ENCODE measurements around the gene ACP2. TPM values are rescaled to one million over a fixed set of nuclear protein-coding genes. Genes with fewer than 3 reads are reported as not detected.

ACP2 gene
- total and polyA plus RNA-seq, 9 of the 15 experiments (the other 6 are each of a cell fraction or from before 2014, with no cell fraction given) = 1.9 to 20.0 (median 11.6) TPM

- peaks cover 2% of the 10 kb centered on the region for H3K9me1 ChIP-seq (ENCODE audit: control insufficient read depth, insufficient read depth, low read length)
- no peaks in the 10 kb centered on the region for H3K4me1 ChIP-seq (replicated peaks in 1 of 2; ENCODE audit: control insufficient read depth in 2 of 2, insufficient read depth in 2 of 2, low read length in 2 of 2)
- no peak overlapping the region for H3K9ac ChIP-seq (ENCODE audit: insufficient read depth in 1 of 2, low read depth in 2 of 2, low read length in 2 of 2)
- intact Hi-C loops (cut with micrococcal nuclease) (no loop called here), in situ Hi-C loops (cut with MboI) (no loop called here)
- POLR2A ChIA-PET = interaction anchor here (1.1 kb wide), 1 partner anchor 11 kb away, joined by 3 read pairs; no protein-coding TSS in a partner anchor
- H3K27ac ChIP-seq (ENCODE audit: extremely low read depth, low read depth, low read length) = no peak overlapping the region
- H3K27me3 ChIP-seq (ENCODE audit: control insufficient read depth in 2 of 2, insufficient read depth in 2 of 2, low read length in 2 of 2) = no peaks in the 10 kb centered on the region
- TF ChIP-seq ZNF146 (CRISPR knock-in tag; IDR thresholded peaks at IDR 0.05; ENCODE audit: unreplicated experiment) (peak; percentile 55), ZNF224 (CRISPR knock-in tag; IDR thresholded peaks at IDR 0.05) (no peak)
- no peak for FAIRE-seq
- H2AFZ ChIP-seq (ENCODE audit: low read depth, low read length) = no peak overlapping the region
- H3K4me3 ChIP-seq = no peak overlapping the region
- ATAC-seq = no peak
- WGBS (ENCODE audit: insufficient coverage, low coverage, missing lambda C conversion rate) = 84% methylated on average over 7 of the region's 7 CpGs
- H3K4me2 ChIP-seq (ENCODE audit: insufficient read depth, low read length) = no peak overlapping the region
- CTCF ChIA-PET (ENCODE audit: low intra/inter-chr PET ratio) = interaction anchor here (0.6 kb wide), 1 partner anchor 384 kb away, joined by 3 read pairs; no protein-coding TSS in a partner anchor
- H3K9me3 ChIP-seq (replicated peaks; ENCODE audit: control insufficient read depth, insufficient read depth, low read depth, low read length) = no peaks in the 10 kb centered on the region
- DNase-seq (ENCODE audit: extremely low read depth in 1 of 4, low spot score in 3 of 4) = no peak
- BruUV-seq (replicated peaks) = no TSS peak
- H3K79me2 ChIP-seq (ENCODE audit: control insufficient read depth, insufficient read depth, low read length) = no peaks in the 10 kb centered on the region
- H4K20me1 ChIP-seq (replicated peaks; ENCODE audit: control insufficient read depth, insufficient read depth, low read length) = no peaks in the 10 kb centered on the region
- H3K36me3 ChIP-seq (ENCODE audit: control insufficient read depth, insufficient read depth, low read length) = 0 out of 3 replicates have a peak, but pooled peaks cover 7% of the 10 kb centered on the region
These were observed 22.8 kb downstream of the ACP2 start for GRCh38 chr11:47225552-47226400.

- ChIA-PET POLR2A (interaction anchor here (1.0 to 1.5 kb wide), 2 partner anchors 10 to 12 kb away, joined by 4 to 8 read pairs; no protein-coding TSS in a partner anchor), CTCF (ENCODE audit: low intra/inter-chr PET ratio) (no interaction called here)
- H3K79me2 ChIP-seq (ENCODE audit: control insufficient read depth, insufficient read depth, low read length) = no peaks in the 10 kb centered on the region
- H3K4me2 ChIP-seq (ENCODE audit: insufficient read depth, low read length) = no peak overlapping the region
- no peak overlapping the region for H3K27ac ChIP-seq (ENCODE audit: extremely low read depth, low read depth, low read length)
- in situ Hi-C loops (cut with MboI) = no loop called here
- H3K9me3 ChIP-seq (replicated peaks; ENCODE audit: control insufficient read depth, insufficient read depth, low read depth, low read length) = no peaks in the 10 kb centered on the region
- no peak overlapping the region for H3K9ac ChIP-seq (ENCODE audit: insufficient read depth in 1 of 2, low read depth in 2 of 2, low read length in 2 of 2)
- no TSS peak for BruUV-seq (replicated peaks)
- H3K36me3 ChIP-seq (ENCODE audit: control insufficient read depth, insufficient read depth, low read length) = peaks cover 7% of the 10 kb centered on the region; the same call in 1 of the 3 replicates
- DNase-seq (ENCODE audit: extremely low read depth in 1 of 4, low spot score in 3 of 4) (no peak), ATAC-seq (no peak), FAIRE-seq (no peak)
- H3K9me1 ChIP-seq (ENCODE audit: control insufficient read depth, insufficient read depth, low read length) = no peaks in the 10 kb centered on the region
- no peak overlapping the region for H2AFZ ChIP-seq (ENCODE audit: low read depth, low read length)
- TF ChIP-seq, protein P1, sequence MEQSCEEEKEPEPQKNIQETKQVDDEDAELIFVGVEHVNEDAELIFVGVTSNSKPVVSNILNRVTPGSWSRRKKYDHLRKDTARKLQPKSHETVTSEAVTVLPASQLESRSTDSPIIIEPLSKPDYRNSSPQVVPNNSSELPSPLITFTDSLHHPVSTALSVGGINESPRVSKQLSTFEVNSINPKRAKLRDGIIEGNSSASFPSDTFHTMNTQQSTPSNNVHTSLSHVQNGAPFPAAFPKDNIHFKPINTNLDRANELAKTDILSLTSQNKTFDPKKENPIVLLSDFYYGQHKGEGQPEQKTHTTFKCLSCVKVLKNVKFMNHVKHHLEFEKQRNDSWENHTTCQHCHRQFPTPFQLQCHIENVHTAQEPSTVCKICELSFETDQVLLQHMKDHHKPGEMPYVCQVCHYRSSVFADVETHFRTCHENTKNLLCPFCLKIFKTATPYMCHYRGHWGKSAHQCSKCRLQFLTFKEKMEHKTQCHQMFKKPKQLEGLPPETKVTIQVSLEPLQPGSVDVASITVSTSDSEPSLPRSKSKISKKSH (CRISPR knock-in tag; IDR thresholded peaks at IDR 0.05) = no peak
- no peak for TF ChIP-seq TOE1 (IDR thresholded peaks at IDR 0.05; ENCODE audit: borderline replicate concordance)
- no peak for TF ChIP-seq TOE1 (CRISPR knock-in tag; IDR thresholded peaks at IDR 0.05; ENCODE audit: borderline replicate concordance, low read depth)
- TF ChIP-seq HIVEP1 (CRISPR knock-in tag; IDR thresholded peaks at IDR 0.05) = no peak
- no peak for TF ChIP-seq ZNF212 (CRISPR knock-in tag; IDR thresholded peaks at IDR 0.05)
- no peak for TF ChIP-seq ZNF408 (CRISPR knock-in tag; IDR thresholded peaks at IDR 0.05; ENCODE audit: low read depth)
- TF ChIP-seq PURB (CRISPR knock-in tag; IDR thresholded peaks at IDR 0.05; ENCODE audit: low read depth) = no peak
- TF ChIP-seq POU5F1 (IDR thresholded peaks at IDR 0.05; ENCODE audit: borderline replicate concordance, low read depth, low read length, partially characterized antibody) = no peak
- no peak for TF ChIP-seq MLX (CRISPR knock-in tag; conservative IDR thresholded peaks at IDR 0.05)
- TF ChIP-seq ZZZ3 (IDR thresholded peaks at IDR 0.05) = no peak
- 83% methylated on average over 2 of the region's 2 CpGs for WGBS (ENCODE audit: insufficient coverage, low coverage, missing lambda C conversion rate)
- H4K20me1 ChIP-seq (replicated peaks; ENCODE audit: control insufficient read depth, insufficient read depth, low read length) = no peaks in the 10 kb centered on the region
- no peaks in the 10 kb centered on the region for H3K4me1 ChIP-seq (replicated peaks in 1 of 2; ENCODE audit: control insufficient read depth in 2 of 2, insufficient read depth in 2 of 2, low read length in 2 of 2)
- no peaks in the 10 kb centered on the region for H3K27me3 ChIP-seq (ENCODE audit: control insufficient read depth in 2 of 2, insufficient read depth in 2 of 2, low read length in 2 of 2)
- H3K4me3 ChIP-seq = no peak overlapping the region
- intact Hi-C loops (cut with micrococcal nuclease) = no loop called here
These were observed 25.9 kb downstream of the ACP2 start for GRCh38 chr11:47222696-47223095.

Data from K562 (cell line).